Hepatocyte (in vitro differentiated cells): ENCODE results near the gene NUP54. TPM values are rescaled to one million over a fixed set of nuclear protein-coding genes. Genes with fewer than 3 reads are reported as not detected.

Experiments
- DNase-seq: peaks from one replicate; pipeline ENCODE4 v3.0.0-alpha.2; 2016; ENCODE audit warnings: low spot score
- H2AFZ ChIP-seq: fragments of 200-600 bp; sonication (generic); 2 replicates; pipeline ENCODE4 v1.6.0; 2016; ENCODE audit warnings: antibody characterized with exemption, mild to moderate bottlenecking
- H3K27ac ChIP-seq: fragments of 200-600 bp; sonication (generic); 2 replicates; pipeline ENCODE4 v1.5.1; 2016; ENCODE audit warnings: mild to moderate bottlenecking
- H3K27me3 ChIP-seq: fragments of 200-600 bp; sonication (generic); 2 replicates; pipeline ENCODE4 v1.6.1; 2016
- H3K36me3 ChIP-seq: fragments of 200-600 bp; sonication (generic); replicated peaks from 2 replicates; pipeline ENCODE4 v1.5.1; 2016; ENCODE audit warnings: low read depth; ENCODE audit not compliant: insufficient read depth
- H3K4me1 ChIP-seq: fragments of 200-600 bp; sonication (generic); 2 replicates; pipeline ENCODE4 v1.5.1; 2016; ENCODE audit warnings: mild to moderate bottlenecking, moderate library complexity; ENCODE audit not compliant: insufficient read depth
- H3K4me2 ChIP-seq: fragments of 200-600 bp; sonication (generic); 2 replicates; pipeline ENCODE4 v1.6.0; 2016
- H3K4me3 ChIP-seq: fragments of 200-600 bp; sonication (generic); 2 replicates; pipeline ENCODE4 v1.5.1; 2016; ENCODE audit warnings: mild to moderate bottlenecking
- H3K79me2 ChIP-seq: fragments of 200-600 bp; sonication (generic); 2 replicates; pipeline ENCODE4 v1.6.0; 2017; ENCODE audit warnings: mild to moderate bottlenecking
- H3K9me2 ChIP-seq: fragments of 200-600 bp; sonication (generic); replicated peaks from 2 replicates; pipeline ENCODE4 v1.6.0; 2017; ENCODE audit warnings: mild to moderate bottlenecking; ENCODE audit not compliant: insufficient read depth
- H3K9me3 ChIP-seq: fragments of 200-600 bp; sonication (generic); 2 replicates; pipeline ENCODE4 v1.5.1; 2016; ENCODE audit warnings: low read depth, mild to moderate bottlenecking
- H4K20me1 ChIP-seq: fragments of 200-600 bp; sonication (generic); 2 replicates; pipeline ENCODE4 v1.6.0; 2016; ENCODE audit warnings: mild to moderate bottlenecking; ENCODE audit not compliant: insufficient read depth, poor library complexity, severe bottlenecking
- EZH2 ChIP-seq: fragments of 200-600 bp; sonication (generic); IDR thresholded peaks from 2 replicates; pipeline ENCODE4 v1.6.1; 2016; ENCODE audit warnings: antibody characterized with exemption, mild to moderate bottlenecking, borderline replicate concordance
- EZH2phosphoT487 ChIP-seq: fragments of 200-600 bp; sonication (generic); IDR thresholded peaks from one replicate; pipeline ENCODE4 v1.6.1; 2018; ENCODE audit warnings: antibody characterized with exemption, mild to moderate bottlenecking, low read depth, moderate library complexity; ENCODE audit not compliant: unreplicated experiment, severe bottlenecking
- WGBS: methylation state at CpG from one replicate; pipeline ENCODE4 v1.1.6; 2016; ENCODE audit warnings: low lambda C conversion rate; ENCODE audit errors: missing lambda C conversion rate; 5-methylcytosine and 5-hydroxymethylcytosine counted together
- polyA plus RNA-seq: library from polyadenylated mRNA; unstranded; fragments of >200 nt; fragmentation: Nextera tagmentation; extraction: Ambion mirVana; gene quantifications from 2 replicates; pipeline ENCODE4 v1.2.1, GENCODE V29; 2016
- total RNA-seq: library from RNA; depleted of rRNA; stranded (reverse); fragments of >200 nt; gene quantifications from 2 replicates; pipeline ENCODE4 v1.2.3, GENCODE V29; 2014
- TF ChIP-seq, protein P1 (sequence below): fragments of 200-600 bp; sonication (generic); IDR thresholded peaks from 2 replicates; pipeline ENCODE4 v1.5.1; 2016; ENCODE audit warnings: antibody characterized with exemption, mild to moderate bottlenecking; ENCODE audit not compliant: poor library complexity

The NUP54 gene
- total and polyA plus RNA-seq, 2 experiments from 2014 or later, result 20.6 to 40.9 TPM

DNA sequence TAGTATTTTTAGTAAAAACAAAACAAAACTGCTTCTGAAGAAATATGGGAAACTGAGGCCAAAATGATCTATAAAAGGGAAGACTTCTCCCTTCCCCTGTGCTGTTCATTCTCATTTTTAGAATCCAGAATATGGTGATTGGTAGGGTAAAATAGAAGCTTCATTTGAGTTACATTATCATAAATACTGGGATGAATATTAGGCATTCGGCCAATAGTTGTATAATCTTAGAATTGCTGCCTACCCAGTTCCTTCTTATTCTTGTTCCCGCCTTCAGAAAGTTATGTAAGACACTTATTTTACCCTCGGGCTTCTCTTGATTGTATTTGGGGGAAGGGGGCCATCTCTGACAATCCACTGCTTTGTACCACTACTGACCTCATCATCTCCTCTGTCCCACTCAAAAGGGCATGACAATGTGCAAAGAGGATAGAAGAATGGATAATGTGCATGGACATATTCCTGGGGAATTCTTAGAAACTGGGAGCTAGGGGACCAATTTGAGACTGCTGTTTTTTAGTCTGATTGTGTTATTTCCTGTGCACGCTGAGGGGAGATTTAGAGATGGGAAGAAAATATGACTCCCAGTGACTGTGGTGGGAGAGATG is 73.1 kb downstream of the NUP54 start:
- H4K20me1 ChIP-seq, result no peaks in the 10 kb centered on the region
- no peaks in the 10 kb centered on the region for H3K9me2 ChIP-seq
- H2AFZ ChIP-seq, result no peak overlapping the region
- no peak overlapping the region for H3K4me2 ChIP-seq
- TF ChIP-seq EZH2phosphoT487 (no peak), EZH2 (no peak)
- TF ChIP-seq, protein P1, sequence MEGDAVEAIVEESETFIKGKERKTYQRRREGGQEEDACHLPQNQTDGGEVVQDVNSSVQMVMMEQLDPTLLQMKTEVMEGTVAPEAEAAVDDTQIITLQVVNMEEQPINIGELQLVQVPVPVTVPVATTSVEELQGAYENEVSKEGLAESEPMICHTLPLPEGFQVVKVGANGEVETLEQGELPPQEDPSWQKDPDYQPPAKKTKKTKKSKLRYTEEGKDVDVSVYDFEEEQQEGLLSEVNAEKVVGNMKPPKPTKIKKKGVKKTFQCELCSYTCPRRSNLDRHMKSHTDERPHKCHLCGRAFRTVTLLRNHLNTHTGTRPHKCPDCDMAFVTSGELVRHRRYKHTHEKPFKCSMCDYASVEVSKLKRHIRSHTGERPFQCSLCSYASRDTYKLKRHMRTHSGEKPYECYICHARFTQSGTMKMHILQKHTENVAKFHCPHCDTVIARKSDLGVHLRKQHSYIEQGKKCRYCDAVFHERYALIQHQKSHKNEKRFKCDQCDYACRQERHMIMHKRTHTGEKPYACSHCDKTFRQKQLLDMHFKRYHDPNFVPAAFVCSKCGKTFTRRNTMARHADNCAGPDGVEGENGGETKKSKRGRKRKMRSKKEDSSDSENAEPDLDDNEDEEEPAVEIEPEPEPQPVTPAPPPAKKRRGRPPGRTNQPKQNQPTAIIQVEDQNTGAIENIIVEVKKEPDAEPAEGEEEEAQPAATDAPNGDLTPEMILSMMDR, result no peak
- no peak for DNase-seq
- H3K27me3 ChIP-seq, result no peaks in the 10 kb centered on the region
- H3K36me3 ChIP-seq, result no peaks in the 10 kb centered on the region
- no peaks in the 10 kb centered on the region for H3K79me2 ChIP-seq
- no peak overlapping the region for H3K4me3 ChIP-seq
- no peaks in the 10 kb centered on the region for H3K9me3 ChIP-seq
- H3K27ac ChIP-seq, result no peak overlapping the region
- WGBS, result 87% methylated on average over 4 of the region's 4 CpGs
- H3K4me1 ChIP-seq, result no peaks in the 10 kb centered on the region

DNA sequence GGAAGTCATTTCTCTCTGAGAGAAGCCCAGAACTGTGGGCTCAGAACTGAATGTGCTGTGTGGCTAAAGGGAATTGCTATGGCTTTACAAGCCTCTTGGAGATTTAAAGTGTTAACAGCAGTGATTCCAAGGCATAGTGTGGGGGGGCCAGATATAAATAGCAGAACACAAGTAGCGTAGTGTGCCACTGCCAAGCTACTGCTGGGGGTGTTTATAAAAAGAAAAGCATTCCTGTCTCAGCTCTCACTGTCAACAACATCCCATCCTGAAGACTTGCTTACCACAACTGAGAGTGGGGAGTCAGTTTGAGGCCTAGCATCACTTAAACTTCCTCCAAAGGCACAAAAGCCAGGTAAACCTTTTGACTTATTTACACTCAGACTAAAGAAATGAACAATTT is 73.7 kb downstream of the NUP54 start, which contains the start of gene ART3:
TSS of gene ART3 (plus strand) at position 242 of the 400 bp plus-strand sequence. CDS start 1,181 bp downstream, outside the sequence.
- 69% methylated on average over 1 of the region's 1 CpG for WGBS
- Histone ChIP-seq H4K20me1 (no peaks in the 10 kb centered on the region), H3K79me2 (no peaks in the 10 kb centered on the region), H3K4me3 (no peak within 1 kb of the TSS), H3K9me3 (no peaks in the 10 kb centered on the region), H3K27me3 (no peaks in the 10 kb centered on the region), H3K27ac (no peak within 1 kb of the TSS), H3K36me3 (no peaks in the 10 kb centered on the region), H2AFZ (no peak within 1 kb of the TSS), H3K9me2 (no peaks in the 10 kb centered on the region), H3K4me1 (no peaks in the 10 kb centered on the region), H3K4me2 (no peak within 1 kb of the TSS)
- TF ChIP-seq, protein P1, result no peak
- TF ChIP-seq EZH2 (no peak), EZH2phosphoT487 (no peak)
- DNase-seq, result no peak

DNA sequence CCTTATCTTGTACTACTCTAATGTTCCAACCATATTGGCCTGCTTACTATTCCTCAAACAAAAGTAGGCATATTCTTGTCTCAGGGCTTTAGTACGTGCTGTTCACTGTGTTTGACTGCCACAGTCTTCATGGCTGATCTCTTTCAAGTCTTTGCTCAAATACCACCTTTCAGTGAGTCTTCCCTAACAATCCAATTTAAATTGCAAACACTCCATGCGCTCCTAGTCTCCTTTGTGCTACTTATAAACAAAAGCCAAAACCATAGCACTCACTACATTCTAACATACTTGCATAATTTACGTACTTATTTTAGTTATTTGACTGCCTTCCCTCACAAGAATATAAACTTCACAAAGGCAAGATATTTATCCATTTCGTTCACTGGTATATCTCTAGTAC is 75.4 kb downstream of the NUP54 start:
- Histone ChIP-seq H2AFZ (no peak overlapping the region), H3K4me1 (no peaks in the 10 kb centered on the region), H3K27me3 (no peaks in the 10 kb centered on the region), H3K79me2 (no peaks in the 10 kb centered on the region), H3K27ac (no peak overlapping the region), H3K4me3 (no peak overlapping the region), H3K9me2 (no peaks in the 10 kb centered on the region), H3K36me3 (no peaks in the 10 kb centered on the region), H3K4me2 (no peak overlapping the region), H3K9me3 (no peaks in the 10 kb centered on the region), H4K20me1 (no peaks in the 10 kb centered on the region)
- WGBS, result 79% methylated on average over 4 of the region's 4 CpGs
- TF ChIP-seq EZH2, result no peak
- DNase-seq, result no peak

DNA sequence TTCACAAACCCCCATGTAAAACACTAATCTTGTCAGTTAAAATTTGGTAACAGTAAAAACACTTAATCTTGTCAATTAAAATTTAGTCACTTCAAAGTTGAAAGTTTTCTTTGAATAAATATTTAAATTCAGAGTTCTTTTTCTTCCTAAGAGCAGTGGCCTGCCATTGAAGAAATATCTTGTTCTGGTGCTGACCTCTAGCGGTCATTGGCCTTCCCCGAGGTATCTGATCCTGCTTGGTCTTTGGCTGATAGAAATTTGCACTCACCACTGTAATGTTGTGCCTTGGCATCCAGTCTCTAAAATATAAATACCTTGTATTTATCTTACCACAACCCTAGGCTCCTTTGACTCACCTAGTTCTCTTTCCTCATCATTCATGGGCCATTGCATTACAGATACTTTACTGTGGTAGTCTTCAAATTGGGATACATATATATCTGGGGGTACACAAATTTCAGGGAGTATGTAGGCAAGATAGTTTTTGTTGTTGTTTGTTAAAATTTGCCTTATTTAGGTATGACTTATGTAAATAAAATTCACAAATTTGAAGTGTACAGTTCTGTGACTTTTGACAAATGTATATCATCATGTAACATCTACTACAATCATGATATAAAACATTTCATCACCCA is 80.4 kb downstream of the NUP54 start:
- H3K4me1 ChIP-seq, result no peaks in the 10 kb centered on the region
- no peaks in the 10 kb centered on the region for H3K9me2 ChIP-seq
- DNase-seq, result peak; percentile 86
- no peak overlapping the region for H3K4me2 ChIP-seq
- H3K79me2 ChIP-seq, result no peaks in the 10 kb centered on the region
- TF ChIP-seq, protein P1, result peak; percentile 89
- no peak for TF ChIP-seq EZH2phosphoT487
- WGBS, result 0% methylated on average over 2 of the region's 2 CpGs
- no peaks in the 10 kb centered on the region for H3K27me3 ChIP-seq
- H2AFZ ChIP-seq, result no peak overlapping the region
- H3K9me3 ChIP-seq, result no peaks in the 10 kb centered on the region
- no peak overlapping the region for H3K27ac ChIP-seq
- no peaks in the 10 kb centered on the region for H4K20me1 ChIP-seq
- H3K36me3 ChIP-seq, result no peaks in the 10 kb centered on the region
- no peak overlapping the region for H3K4me3 ChIP-seq
